ENCODE measurements around the gene SLC8B1.

DNA sequence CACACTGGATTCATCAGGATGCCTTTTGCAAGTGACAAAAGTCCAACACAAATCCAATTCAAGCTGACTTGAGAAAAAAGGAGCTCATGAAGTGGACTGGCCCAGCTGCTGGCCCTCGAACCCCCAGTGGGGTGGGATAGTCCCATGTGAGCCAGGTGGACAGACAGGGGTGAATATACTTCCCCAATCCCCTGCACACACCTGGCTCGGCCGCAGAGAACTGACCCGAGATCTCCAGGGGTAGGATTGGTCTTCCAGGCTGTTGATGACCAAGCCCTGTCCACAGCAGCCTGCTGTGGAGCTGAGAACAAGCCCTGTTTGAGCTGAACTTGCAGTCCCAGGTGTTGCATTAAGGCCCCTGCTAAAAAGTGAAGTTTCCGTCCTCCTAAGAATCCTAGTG lies 57.4 kb downstream of the SLC8B1 start:
- TF ChIP-seq EZH2 (IDR thresholded peaks at IDR 0.05) (no peak), POLR2AphosphoS5 (IDR thresholded peaks at IDR 0.05; ENCODE audit: borderline replicate concordance, low read depth, low read length) (no peak)
